Liver (tissue), 9 donors: ENCODE measurements around the gene SREBF2. TPM values are rescaled to one million over a fixed set of nuclear protein-coding genes. Genes with fewer than 3 reads are reported as not detected.

Source experiments
- DNase-seq: peaks from one replicate; pipeline ENCODE4 v3.0.0-alpha.2; 2017; ENCODE audit warnings: low spot score
- H3K27ac ChIP-seq, 2 donors: one replicate each; pipeline ENCODE4 v1.7.0; 2013; ENCODE audit warnings: inconsistent platforms in 2 of 2, low read length in 2 of 2, control low read depth in 1 of 2, low read depth in 1 of 2, mild to moderate bottlenecking in 1 of 2
- H3K27me3 ChIP-seq, 4 donors: one replicate each; pipeline versions ENCODE4 v1.6.1 to v1.7.0; 2013; ENCODE audit warnings: low read length in 3 of 4, inconsistent platforms in 1 of 4, mild to moderate bottlenecking in 1 of 4, moderate library complexity in 1 of 4; ENCODE audit not compliant: control insufficient read depth in 4 of 4, insufficient read depth in 4 of 4
- H3K36me3 ChIP-seq, 4 donors: one replicate each; pipeline versions ENCODE4 v1.6.1 to v1.7.0; 2013; ENCODE audit warnings: low read length in 3 of 4, mild to moderate bottlenecking in 3 of 4, low read depth in 1 of 4, moderate library complexity in 1 of 4; ENCODE audit not compliant: control insufficient read depth in 4 of 4, insufficient read depth in 3 of 4
- H3K4me1 ChIP-seq, 4 donors: one replicate each; pipeline versions ENCODE4 v1.6.1 to v1.7.0; 2013; ENCODE audit warnings: low read length in 3 of 4, mild to moderate bottlenecking in 3 of 4, moderate library complexity in 1 of 4; ENCODE audit not compliant: control insufficient read depth in 4 of 4, insufficient read depth in 4 of 4
- H3K4me3 ChIP-seq, 3 donors: one replicate each; pipeline versions ENCODE4 v1.6.1 to v1.7.0; 2013; ENCODE audit warnings: low read length in 3 of 3, control low read depth in 1 of 3, low read depth in 1 of 3, mild to moderate bottlenecking in 1 of 3
- H3K9ac ChIP-seq, 2 donors: one replicate each; pipeline ENCODE4 v1.7.0; 2013; ENCODE audit warnings: low read length in 2 of 2, mild to moderate bottlenecking in 2 of 2, moderate library complexity in 2 of 2, control low read depth in 1 of 2, low read depth in 1 of 2
- H3K9me3 ChIP-seq, 4 donors: one replicate each; pipeline versions ENCODE4 v1.6.1 to v1.7.0; 2013; ENCODE audit warnings: low read length in 3 of 4; ENCODE audit not compliant: control insufficient read depth in 4 of 4
- EGR1 ChIP-seq, 2 donors: IDR thresholded peaks; 2 replicates each; pipeline ENCODE4 v1.6.1; 2016 to 2018; ENCODE audit warnings: antibody characterized with exemption in 2 of 2, low read depth in 2 of 2
- FOXA1 ChIP-seq: IDR thresholded peaks from 2 replicates; pipeline ENCODE4 v1.6.1; 2016; ENCODE audit warnings: antibody characterized with exemption
- FOXA2 ChIP-seq: IDR thresholded peaks from 2 replicates; pipeline ENCODE4 v1.6.1; 2016; ENCODE audit warnings: antibody characterized with exemption
- GABPA ChIP-seq, 2 donors: IDR thresholded peaks in 1 of 2; conservative IDR thresholded peaks in 1 of 2; 2 replicates each; pipeline ENCODE4 v1.6.1; 2016; ENCODE audit warnings: antibody characterized with exemption in 2 of 2, mild to moderate bottlenecking in 1 of 2, moderate library complexity in 1 of 2
- HNF4A ChIP-seq, 2 donors: conservative IDR thresholded peaks; 2 replicates each; pipeline ENCODE4 v1.6.1; 2016; ENCODE audit warnings: antibody characterized with exemption in 2 of 2, mild to moderate bottlenecking in 2 of 2
- HNF4G ChIP-seq: IDR thresholded peaks from 2 replicates; pipeline ENCODE4 v1.6.1; 2016; ENCODE audit warnings: antibody characterized with exemption
- JUND ChIP-seq, 2 donors: IDR thresholded peaks; 2 replicates each; pipeline ENCODE4 v1.6.1; 2016; ENCODE audit warnings: antibody characterized with exemption in 2 of 2
- NR2F2 ChIP-seq: IDR thresholded peaks from 2 replicates; pipeline ENCODE4 v1.6.1; 2016; ENCODE audit warnings: antibody characterized with exemption
- RAD21 ChIP-seq, 2 donors: IDR thresholded peaks; 2 replicates each; pipeline ENCODE4 v1.6.1; 2016; ENCODE audit warnings: antibody characterized with exemption in 2 of 2, mild to moderate bottlenecking in 2 of 2
- RXRA ChIP-seq, 2 donors: IDR thresholded peaks; 2 replicates each; pipeline ENCODE4 v1.6.1; 2017 to 2018; ENCODE audit warnings: antibody characterized with exemption in 2 of 2, mild to moderate bottlenecking in 1 of 2
- SP1 ChIP-seq: IDR thresholded peaks from 2 replicates; pipeline ENCODE4 v1.6.1; 2018; ENCODE audit warnings: antibody characterized with exemption, mild to moderate bottlenecking
- TAF1 ChIP-seq: conservative IDR thresholded peaks from 2 replicates; pipeline ENCODE4 v1.6.1; 2016; ENCODE audit warnings: antibody characterized with exemption, mild to moderate bottlenecking
- YY1 ChIP-seq: IDR thresholded peaks from 2 replicates; pipeline ENCODE4 v1.6.1; 2016; ENCODE audit warnings: antibody characterized with exemption, mild to moderate bottlenecking
- WGBS: extraction: QIAGEN DNeasy Blood & Tissue Kit; methylation state at CpG from one replicate; pipeline ENCODE4 v1.1.7; 2013; 5-methylcytosine and 5-hydroxymethylcytosine counted together
- polyA plus RNA-seq, 2 donors: library from polyadenylated mRNA; stranded (reverse) in 1 of 2; unstranded in 1 of 2; fragments of 200-250 nt in 1 of 2; fragments of >200 nt in 1 of 2; fragmentation: Nextera tagmentation in 1 of 2; extraction: Ambion mirVana in 1 of 2; gene quantifications; one replicate each; pipeline versions ENCODE4 v1.2.1 to v1.2.3, GENCODE V29; 2013 to 2015
- total RNA-seq, 2 donors: library from RNA; depleted of rRNA; stranded (reverse); fragments of >200 nt; gene quantifications; one replicate each; pipeline ENCODE4 v1.2.3, GENCODE V29; 2014
- TF ChIP-seq, protein P1 (sequence below): fragments of 150-350 bp; IDR thresholded peaks from 2 replicates; pipeline ENCODE4 v1.5.1; 2017; ENCODE audit warnings: improper control_type of control experiment, low read depth, low read length; ENCODE audit not compliant: missing input control
- TF ChIP-seq, protein P2 (sequence below): IDR thresholded peaks from 2 replicates; pipeline ENCODE4 v1.6.1; 2016; ENCODE audit warnings: antibody characterized with exemption, mild to moderate bottlenecking
- TF ChIP-seq, protein P3 (sequence below): IDR thresholded peaks from 2 replicates; pipeline ENCODE4 v1.6.1; 2016; ENCODE audit warnings: antibody characterized with exemption
- TF ChIP-seq, protein P4 (sequence below): IDR thresholded peaks from 2 replicates; pipeline ENCODE4 v1.6.1; 2016; ENCODE audit warnings: antibody characterized with exemption
- TF ChIP-seq, protein P5 (sequence below): IDR thresholded peaks from 2 replicates; pipeline ENCODE4 v1.6.1; 2016; ENCODE audit warnings: antibody characterized with exemption
- donor health status: healthy.
- donor health status: healthy.
- donor health status: healthy.
- donor health status: healthy.
- donor health status: healthy.

The SREBF2 gene
- total and polyA plus RNA-seq, 4 donors, result 18.3 to 69.6 (median 57.3) TPM

DNA sequence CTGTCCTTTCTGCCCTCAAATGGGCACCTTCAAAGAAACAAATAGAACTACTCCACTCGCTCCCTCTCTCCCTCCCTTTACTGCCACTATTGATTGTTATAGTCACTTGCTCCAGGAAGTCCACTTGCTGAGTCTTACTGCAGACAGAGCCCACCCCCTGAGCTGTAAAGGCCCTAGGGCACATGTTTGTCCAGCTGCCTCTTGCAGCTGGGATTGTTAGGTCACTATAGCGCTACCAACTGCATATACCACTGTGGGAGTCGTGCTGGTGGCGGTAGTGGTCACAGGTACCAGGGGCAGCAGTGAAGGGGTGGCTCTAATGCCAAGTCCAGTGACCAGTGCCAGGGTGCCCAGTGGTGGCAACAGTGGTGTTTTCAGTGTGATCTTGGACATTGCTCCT is 4.4 kb upstream of the SREBF2 start:
- Histone ChIP-seq H3K36me3 (no peaks in the 10 kb centered on the region), H3K9ac (no peak overlapping the region), H3K4me3 (no peak overlapping the region), H3K4me1 (peaks cover 0 to 5% (median 0%) of the 10 kb centered on the region in 4 donors), H3K9me3 (no peaks in the 10 kb centered on the region), H3K27me3 (no peaks in the 10 kb centered on the region), H3K27ac (no peak overlapping the region)
- 89% methylated on average over 4 of the region's 4 CpGs for WGBS
- DNase-seq, result no peak
- TF ChIP-seq, protein P1, sequence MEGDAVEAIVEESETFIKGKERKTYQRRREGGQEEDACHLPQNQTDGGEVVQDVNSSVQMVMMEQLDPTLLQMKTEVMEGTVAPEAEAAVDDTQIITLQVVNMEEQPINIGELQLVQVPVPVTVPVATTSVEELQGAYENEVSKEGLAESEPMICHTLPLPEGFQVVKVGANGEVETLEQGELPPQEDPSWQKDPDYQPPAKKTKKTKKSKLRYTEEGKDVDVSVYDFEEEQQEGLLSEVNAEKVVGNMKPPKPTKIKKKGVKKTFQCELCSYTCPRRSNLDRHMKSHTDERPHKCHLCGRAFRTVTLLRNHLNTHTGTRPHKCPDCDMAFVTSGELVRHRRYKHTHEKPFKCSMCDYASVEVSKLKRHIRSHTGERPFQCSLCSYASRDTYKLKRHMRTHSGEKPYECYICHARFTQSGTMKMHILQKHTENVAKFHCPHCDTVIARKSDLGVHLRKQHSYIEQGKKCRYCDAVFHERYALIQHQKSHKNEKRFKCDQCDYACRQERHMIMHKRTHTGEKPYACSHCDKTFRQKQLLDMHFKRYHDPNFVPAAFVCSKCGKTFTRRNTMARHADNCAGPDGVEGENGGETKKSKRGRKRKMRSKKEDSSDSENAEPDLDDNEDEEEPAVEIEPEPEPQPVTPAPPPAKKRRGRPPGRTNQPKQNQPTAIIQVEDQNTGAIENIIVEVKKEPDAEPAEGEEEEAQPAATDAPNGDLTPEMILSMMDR, result no peak
- TF ChIP-seq, protein P2, sequence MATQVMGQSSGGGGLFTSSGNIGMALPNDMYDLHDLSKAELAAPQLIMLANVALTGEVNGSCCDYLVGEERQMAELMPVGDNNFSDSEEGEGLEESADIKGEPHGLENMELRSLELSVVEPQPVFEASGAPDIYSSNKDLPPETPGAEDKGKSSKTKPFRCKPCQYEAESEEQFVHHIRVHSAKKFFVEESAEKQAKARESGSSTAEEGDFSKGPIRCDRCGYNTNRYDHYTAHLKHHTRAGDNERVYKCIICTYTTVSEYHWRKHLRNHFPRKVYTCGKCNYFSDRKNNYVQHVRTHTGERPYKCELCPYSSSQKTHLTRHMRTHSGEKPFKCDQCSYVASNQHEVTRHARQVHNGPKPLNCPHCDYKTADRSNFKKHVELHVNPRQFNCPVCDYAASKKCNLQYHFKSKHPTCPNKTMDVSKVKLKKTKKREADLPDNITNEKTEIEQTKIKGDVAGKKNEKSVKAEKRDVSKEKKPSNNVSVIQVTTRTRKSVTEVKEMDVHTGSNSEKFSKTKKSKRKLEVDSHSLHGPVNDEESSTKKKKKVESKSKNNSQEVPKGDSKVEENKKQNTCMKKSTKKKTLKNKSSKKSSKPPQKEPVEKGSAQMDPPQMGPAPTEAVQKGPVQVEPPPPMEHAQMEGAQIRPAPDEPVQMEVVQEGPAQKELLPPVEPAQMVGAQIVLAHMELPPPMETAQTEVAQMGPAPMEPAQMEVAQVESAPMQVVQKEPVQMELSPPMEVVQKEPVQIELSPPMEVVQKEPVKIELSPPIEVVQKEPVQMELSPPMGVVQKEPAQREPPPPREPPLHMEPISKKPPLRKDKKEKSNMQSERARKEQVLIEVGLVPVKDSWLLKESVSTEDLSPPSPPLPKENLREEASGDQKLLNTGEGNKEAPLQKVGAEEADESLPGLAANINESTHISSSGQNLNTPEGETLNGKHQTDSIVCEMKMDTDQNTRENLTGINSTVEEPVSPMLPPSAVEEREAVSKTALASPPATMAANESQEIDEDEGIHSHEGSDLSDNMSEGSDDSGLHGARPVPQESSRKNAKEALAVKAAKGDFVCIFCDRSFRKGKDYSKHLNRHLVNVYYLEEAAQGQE, result no peak
- TF ChIP-seq YY1 (no peak), SP1 (no peak), EGR1 (IDR thresholded peaks at IDR 0.05; ENCODE audit: low read depth in 2 of 2) (no peak), JUND (IDR thresholded peaks at IDR 0.05) (no peak), FOXA2 (no peak), RXRA (IDR thresholded peaks at IDR 0.05) (no peak), NR2F2 (no peak), HNF4G (no peak), TAF1 (no peak), HNF4A (conservative IDR thresholded peaks at IDR 0.05) (no peak), FOXA1 (no peak), RAD21 (IDR thresholded peaks at IDR 0.05) (no peak), GABPA (IDR thresholded peaks at IDR 0.05 in 1 of 2, conservative IDR thresholded peaks at IDR 0.05 in 1 of 2) (no peak)
- TF ChIP-seq, protein P3, sequence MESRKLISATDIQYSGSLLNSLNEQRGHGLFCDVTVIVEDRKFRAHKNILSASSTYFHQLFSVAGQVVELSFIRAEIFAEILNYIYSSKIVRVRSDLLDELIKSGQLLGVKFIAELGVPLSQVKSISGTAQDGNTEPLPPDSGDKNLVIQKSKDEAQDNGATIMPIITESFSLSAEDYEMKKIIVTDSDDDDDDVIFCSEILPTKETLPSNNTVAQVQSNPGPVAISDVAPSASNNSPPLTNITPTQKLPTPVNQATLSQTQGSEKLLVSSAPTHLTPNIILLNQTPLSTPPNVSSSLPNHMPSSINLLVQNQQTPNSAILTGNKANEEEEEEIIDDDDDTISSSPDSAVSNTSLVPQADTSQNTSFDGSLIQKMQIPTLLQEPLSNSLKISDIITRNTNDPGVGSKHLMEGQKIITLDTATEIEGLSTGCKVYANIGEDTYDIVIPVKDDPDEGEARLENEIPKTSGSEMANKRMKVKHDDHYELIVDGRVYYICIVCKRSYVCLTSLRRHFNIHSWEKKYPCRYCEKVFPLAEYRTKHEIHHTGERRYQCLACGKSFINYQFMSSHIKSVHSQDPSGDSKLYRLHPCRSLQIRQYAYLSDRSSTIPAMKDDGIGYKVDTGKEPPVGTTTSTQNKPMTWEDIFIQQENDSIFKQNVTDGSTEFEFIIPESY, result no peak
- TF ChIP-seq, protein P4, sequence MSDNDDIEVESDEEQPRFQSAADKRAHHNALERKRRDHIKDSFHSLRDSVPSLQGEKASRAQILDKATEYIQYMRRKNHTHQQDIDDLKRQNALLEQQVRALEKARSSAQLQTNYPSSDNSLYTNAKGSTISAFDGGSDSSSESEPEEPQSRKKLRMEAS, result no peak
- TF ChIP-seq, protein P5, sequence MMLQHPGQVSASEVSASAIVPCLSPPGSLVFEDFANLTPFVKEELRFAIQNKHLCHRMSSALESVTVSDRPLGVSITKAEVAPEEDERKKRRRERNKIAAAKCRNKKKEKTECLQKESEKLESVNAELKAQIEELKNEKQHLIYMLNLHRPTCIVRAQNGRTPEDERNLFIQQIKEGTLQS, result no peak
